OCI-LY3 (cell line): ENCODE results near the gene WWC1.

Source experiments
- H2AFZ ChIP-seq: fragments of 200-600, 300-600 bp; shearing (Covaris generic); 2 replicates; pipeline ENCODE4 v1.6.0; 2014; ENCODE audit warnings: antibody characterized with exemption, low read depth, low read length
- H3K27ac ChIP-seq: fragments of 200-600, 300-600 bp; sonication (generic); 2 replicates; pipeline ENCODE4 v1.5.1; 2014; ENCODE audit warnings: mild to moderate bottlenecking, low read length, moderate library complexity, mixed read lengths
- H3K27me3 ChIP-seq: fragments of 200-600, 300-600 bp; sonication (generic); 2 replicates; pipeline ENCODE4 v1.6.1; 2014; ENCODE audit warnings: low read depth, low read length, mixed read lengths
- H3K36me3 ChIP-seq: fragments of 200-600, 300-600 bp; sonication (generic); replicated peaks from 2 replicates; pipeline ENCODE3; 2014; ENCODE audit warnings: low read depth, low read length, mixed read lengths
- H3K4me1 ChIP-seq: fragments of 300-600, 200-600 bp; sonication (generic); 2 replicates; pipeline ENCODE4 v1.6.1; 2014; ENCODE audit warnings: low read length, mixed read lengths
- H3K4me2 ChIP-seq: fragments of 200-600, 300-600 bp; sonication (generic); 2 replicates; pipeline ENCODE4 v1.6.1; 2014; ENCODE audit warnings: low read length, mixed read lengths
- H3K4me3 ChIP-seq: fragments of 300-600, 200-600 bp; sonication (generic); 2 replicates; pipeline ENCODE4 v1.5.1; 2014; ENCODE audit warnings: antibody characterized with exemption, mild to moderate bottlenecking, low read length, moderate library complexity
- H3K79me2 ChIP-seq: fragments of 300-600, 200-600 bp; shearing (Covaris generic); 2 replicates; pipeline ENCODE4 v1.6.1; 2014; ENCODE audit warnings: mild to moderate bottlenecking, low read length, mixed read lengths
- H3K9ac ChIP-seq: fragments of 300-600, 200-600 bp; shearing (Covaris generic); 2 replicates; pipeline ENCODE4 v1.6.0; 2014; ENCODE audit warnings: mild to moderate bottlenecking, low read length, moderate library complexity
- H3K9me3 ChIP-seq: fragments of 200-600, 300-600 bp; shearing (Covaris generic); 2 replicates; pipeline ENCODE4 v1.6.1; 2014; ENCODE audit warnings: low read length, mixed read lengths; ENCODE audit not compliant: insufficient read depth
- H4K20me1 ChIP-seq: fragments of 200-600, 300-600 bp; sonication (generic); 2 replicates; pipeline ENCODE4 v1.6.1; 2016; ENCODE audit warnings: low read length, mixed read lengths; ENCODE audit not compliant: insufficient read depth
- EZH2phosphoT487 ChIP-seq: fragments of 200-600 bp; shearing (Covaris generic); IDR thresholded peaks from 2 replicates; pipeline ENCODE4 v1.6.1; 2018; ENCODE audit warnings: antibody characterized with exemption, mixed run types, low read depth
- TF ChIP-seq, protein P1 (sequence below): fragments of 200-600, 300-600 bp; sonication (generic); IDR thresholded peaks from 2 replicates; pipeline ENCODE4 v1.5.1; 2014; ENCODE audit warnings: antibody characterized with exemption, low read length, low read depth

The WWC1 gene

DNA sequence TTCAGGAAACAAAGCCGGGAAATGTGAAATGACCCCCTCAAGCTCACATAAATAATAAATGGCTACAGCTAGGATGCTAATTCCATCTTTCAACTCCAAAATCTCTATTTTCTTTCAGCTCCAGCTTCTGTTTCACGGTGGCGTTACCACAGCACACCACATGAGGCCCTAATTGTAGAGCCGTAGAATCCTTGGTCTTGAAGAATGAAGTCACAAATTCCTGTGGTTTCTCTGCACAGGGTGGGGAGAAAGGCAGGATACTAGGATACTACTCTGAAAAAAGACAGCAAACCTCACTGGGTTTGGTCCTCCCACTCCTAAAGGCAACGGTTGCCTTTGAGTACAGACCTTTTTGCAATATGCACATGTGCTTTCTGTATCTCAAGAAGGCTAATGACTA is 180.9 kb downstream of the WWC1 start:
- no peak overlapping the region for H2AFZ ChIP-seq
- H3K4me1 ChIP-seq: no peaks in the 10 kb centered on the region
- no peak overlapping the region for H3K4me3 ChIP-seq
- no peaks in the 10 kb centered on the region for H3K79me2 ChIP-seq
- H3K27ac ChIP-seq: no peak overlapping the region
- H3K9ac ChIP-seq: no peak overlapping the region
- no peaks in the 10 kb centered on the region for H3K9me3 ChIP-seq
- H3K4me2 ChIP-seq: no peak overlapping the region
- TF ChIP-seq, protein P1, sequence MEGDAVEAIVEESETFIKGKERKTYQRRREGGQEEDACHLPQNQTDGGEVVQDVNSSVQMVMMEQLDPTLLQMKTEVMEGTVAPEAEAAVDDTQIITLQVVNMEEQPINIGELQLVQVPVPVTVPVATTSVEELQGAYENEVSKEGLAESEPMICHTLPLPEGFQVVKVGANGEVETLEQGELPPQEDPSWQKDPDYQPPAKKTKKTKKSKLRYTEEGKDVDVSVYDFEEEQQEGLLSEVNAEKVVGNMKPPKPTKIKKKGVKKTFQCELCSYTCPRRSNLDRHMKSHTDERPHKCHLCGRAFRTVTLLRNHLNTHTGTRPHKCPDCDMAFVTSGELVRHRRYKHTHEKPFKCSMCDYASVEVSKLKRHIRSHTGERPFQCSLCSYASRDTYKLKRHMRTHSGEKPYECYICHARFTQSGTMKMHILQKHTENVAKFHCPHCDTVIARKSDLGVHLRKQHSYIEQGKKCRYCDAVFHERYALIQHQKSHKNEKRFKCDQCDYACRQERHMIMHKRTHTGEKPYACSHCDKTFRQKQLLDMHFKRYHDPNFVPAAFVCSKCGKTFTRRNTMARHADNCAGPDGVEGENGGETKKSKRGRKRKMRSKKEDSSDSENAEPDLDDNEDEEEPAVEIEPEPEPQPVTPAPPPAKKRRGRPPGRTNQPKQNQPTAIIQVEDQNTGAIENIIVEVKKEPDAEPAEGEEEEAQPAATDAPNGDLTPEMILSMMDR: no peak
- TF ChIP-seq EZH2phosphoT487: no peak
- no peaks in the 10 kb centered on the region for H3K36me3 ChIP-seq
- H4K20me1 ChIP-seq: no peaks in the 10 kb centered on the region; the same call in 1 of the 2 replicates
- no peaks in the 10 kb centered on the region for H3K27me3 ChIP-seq

DNA sequence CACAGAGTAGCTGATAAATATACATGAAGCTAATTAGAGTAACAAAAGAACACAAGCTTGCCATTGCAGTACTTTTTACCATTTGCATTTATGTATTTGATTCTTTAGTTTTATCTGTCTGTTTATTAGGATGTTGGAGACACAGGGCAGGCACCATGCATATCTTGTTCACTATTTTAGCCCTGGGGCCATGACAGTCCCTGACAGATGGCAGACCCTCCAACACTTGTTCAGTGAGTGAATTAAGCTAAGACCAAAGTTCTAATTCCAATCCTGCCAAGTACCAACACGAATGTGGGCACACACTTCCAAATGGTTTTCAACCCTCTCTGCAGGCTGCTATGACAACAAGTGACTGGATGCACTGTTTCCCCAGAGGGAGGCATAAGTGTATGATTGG is 182.9 kb downstream of the WWC1 start:
- Histone ChIP-seq H3K36me3 (no peaks in the 10 kb centered on the region), H3K4me2 (no peak overlapping the region), H3K9me3 (no peaks in the 10 kb centered on the region), H3K4me3 (no peak overlapping the region), H2AFZ (no peak overlapping the region), H3K4me1 (no peaks in the 10 kb centered on the region), H3K79me2 (no peaks in the 10 kb centered on the region), H3K27me3 (no peaks in the 10 kb centered on the region), H3K9ac (no peak overlapping the region), H3K27ac (no peak overlapping the region), H4K20me1 (no peaks in the 10 kb centered on the region; the same call in 1 of the 2 replicates)
- TF ChIP-seq, protein P1: no peak
- TF ChIP-seq EZH2phosphoT487: no peak

DNA sequence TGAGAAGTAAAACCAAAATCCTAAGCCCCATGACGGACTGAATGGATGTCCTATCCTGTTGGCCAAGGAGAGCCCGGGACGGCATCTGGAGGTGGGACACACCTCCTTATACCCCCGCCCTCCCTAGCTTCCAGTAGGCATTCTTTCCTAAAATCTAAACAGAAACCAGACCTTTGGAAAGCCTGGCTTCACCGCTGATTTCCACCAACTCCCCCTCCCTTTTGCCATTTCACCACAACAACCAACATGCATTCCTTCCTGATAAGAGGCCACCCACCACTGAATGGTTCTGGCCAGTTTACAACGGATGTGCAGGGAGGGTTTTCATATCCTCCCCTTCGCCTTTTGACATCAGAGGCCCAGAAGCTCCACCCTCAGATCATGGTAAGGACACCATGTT is 185.6 kb downstream of the WWC1 start:
- no peak for TF ChIP-seq EZH2phosphoT487
- TF ChIP-seq, protein P1: no peak
- Histone ChIP-seq H3K27ac (no peak overlapping the region), H3K79me2 (no peaks in the 10 kb centered on the region), H4K20me1 (no peaks in the 10 kb centered on the region; the same call in 1 of the 2 replicates), H3K4me1 (peaks cover 5% of the 10 kb centered on the region; the same call in 1 of the 2 replicates), H3K9ac (no peak overlapping the region), H3K9me3 (no peaks in the 10 kb centered on the region), H3K4me3 (no peak overlapping the region), H3K4me2 (no peak overlapping the region), H3K27me3 (no peaks in the 10 kb centered on the region), H3K36me3 (no peaks in the 10 kb centered on the region), H2AFZ (no peak overlapping the region)

DNA sequence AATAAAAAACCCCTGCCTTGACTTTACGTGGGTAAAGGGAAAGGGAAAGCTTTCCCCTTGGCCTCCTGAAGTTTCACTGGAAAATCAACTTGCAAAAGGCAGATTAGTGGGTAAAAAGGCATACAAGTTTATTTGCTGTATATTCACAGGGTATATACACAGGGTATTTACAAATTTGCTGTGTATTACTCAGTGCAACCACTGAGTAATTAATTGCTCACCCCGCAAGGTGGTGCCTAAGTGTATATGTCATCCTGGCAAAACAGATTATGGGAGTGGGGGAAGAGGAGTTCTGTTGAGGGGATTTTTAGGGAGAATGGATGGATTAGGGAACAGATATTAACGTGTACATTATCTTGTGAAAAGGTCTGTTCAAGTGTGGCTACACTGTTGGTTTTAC is 187.7 kb downstream of the WWC1 start:
- Histone ChIP-seq H3K27me3 (no peaks in the 10 kb centered on the region), H3K4me2 (no peak overlapping the region)

More for the DNA sequence above, 187.7 kb downstream of the WWC1 start:
- TF ChIP-seq EZH2phosphoT487: no peak
- TF ChIP-seq, protein P1: no peak
- Histone ChIP-seq H3K79me2 (no peaks in the 10 kb centered on the region), H3K4me3 (no peak overlapping the region), H3K9me3 (no peaks in the 10 kb centered on the region), H2AFZ (no peak overlapping the region), H3K4me1 (peaks cover 5% of the 10 kb centered on the region; the same call in 1 of the 2 replicates), H4K20me1 (no peaks in the 10 kb centered on the region), H3K27ac (no peak overlapping the region), H3K36me3 (no peaks in the 10 kb centered on the region), H3K9ac (no peak overlapping the region)
